CD14-positive monocyte (primary cell): ENCODE measurements around the gene BRSK2. TPM values are rescaled to one million over a fixed set of nuclear protein-coding genes. Genes with fewer than 3 reads are reported as not detected.
"Not testable (repeated sequence)": the region's sequence is repeated elsewhere in the genome, so short reads cannot be mapped to it uniquely, and the experiment has no call there.

ENCODE experiments used
- DNase-seq, 3 donors: peaks; one replicate each; pipeline ENCODE4 v3.0.0-alpha.2; 2011 to 2022
- H2AFZ ChIP-seq: 2 replicates; pipeline ENCODE4 v1.6.0; 2012; ENCODE audit warnings: mild to moderate bottlenecking, low read depth, low read length, inconsistent platforms; ENCODE audit not compliant: insufficient read depth, poor library complexity, severe bottlenecking
- H3K27ac ChIP-seq, 2 donors: 1 replicate in 1 of 2; 2 replicates in 1 of 2; pipeline ENCODE4 v1.5.1; 2012 to 2013; ENCODE audit warnings: low read length in 2 of 2, control low read depth in 1 of 2, inconsistent platforms in 1 of 2, low read depth in 1 of 2, mild to moderate bottlenecking in 1 of 2
- H3K27me3 ChIP-seq, 2 donors: one replicate each; pipeline versions ENCODE4 v1.6.0 to v1.6.1; 2011 to 2013; ENCODE audit warnings: low read length in 2 of 2; ENCODE audit not compliant: control insufficient read depth in 2 of 2, insufficient read depth in 2 of 2
- H3K36me3 ChIP-seq, 2 donors: replicated peaks in 1 of 2; 1 replicate in 1 of 2; 2 replicates in 1 of 2; pipeline versions ENCODE4 v1.5.1 to v1.6.1; 2012 to 2013; ENCODE audit warnings: low read length in 2 of 2, control low read depth in 1 of 2, inconsistent platforms in 1 of 2, mild to moderate bottlenecking in 1 of 2; ENCODE audit not compliant: insufficient read depth in 2 of 2, control insufficient read depth in 1 of 2
- H3K4me1 ChIP-seq, 2 donors: 1 replicate in 1 of 2; 2 replicates in 1 of 2; pipeline versions ENCODE4 v1.5.1 to v1.6.1; 2012 to 2013; ENCODE audit warnings: low read length in 2 of 2, control low read depth in 1 of 2, inconsistent platforms in 1 of 2, mild to moderate bottlenecking in 1 of 2, moderate library complexity in 1 of 2; ENCODE audit not compliant: insufficient read depth in 2 of 2, control insufficient read depth in 1 of 2
- H3K4me2 ChIP-seq: replicated peaks from 2 replicates; pipeline ENCODE3; 2012; ENCODE audit warnings: low read length, moderate library complexity, mild to moderate bottlenecking; ENCODE audit not compliant: poor library complexity, severe bottlenecking; ENCODE audit errors: extremely low read depth
- H3K4me3 ChIP-seq, 3 experiments: fragments of 200-600 bp in 1 of 3; sonication (generic) in 1 of 3; replicated peaks in 1 of 3; 1 replicate in 2 of 3; 2 replicates in 1 of 3; pipeline ENCODE4 v1.5.1; 2011 to 2013; ENCODE audit warnings: low read length in 3 of 3, mild to moderate bottlenecking in 3 of 3, control low read depth in 2 of 3, low read depth in 2 of 3, inconsistent platforms in 1 of 3, moderate library complexity in 1 of 3
- H3K79me2 ChIP-seq: 2 replicates; pipeline ENCODE4 v1.6.0; 2012; ENCODE audit warnings: mild to moderate bottlenecking, control low read depth, inconsistent platforms, low read length, moderate library complexity; ENCODE audit not compliant: insufficient read depth
- H3K9ac ChIP-seq: 2 replicates; pipeline ENCODE4 v1.6.0; 2017; ENCODE audit warnings: low read length, mild to moderate bottlenecking; ENCODE audit not compliant: insufficient read depth, poor library complexity, severe bottlenecking
- H3K9me3 ChIP-seq, 2 donors: replicated peaks in 1 of 2; 1 replicate in 1 of 2; 2 replicates in 1 of 2; pipeline versions ENCODE4 v1.5.1 to v1.6.1; 2012 to 2013; ENCODE audit warnings: low read length in 2 of 2, control low read depth in 1 of 2; ENCODE audit not compliant: control insufficient read depth in 1 of 2, insufficient read depth in 1 of 2
- H4K20me1 ChIP-seq: 2 replicates; pipeline ENCODE4 v1.6.0; 2012; ENCODE audit warnings: mild to moderate bottlenecking, low read length, control low read depth, moderate library complexity; ENCODE audit not compliant: insufficient read depth
- H3K27ac Mint-ChIP-seq, 7 donors: one replicate each; pipeline ENCODE4 v1.8.0; 2020; ENCODE audit warnings: mild to moderate bottlenecking in 7 of 7, mixed read lengths in 7 of 7, moderate library complexity in 6 of 7, inconsistent platforms in 2 of 7
- H3K27me3 Mint-ChIP-seq, 3 donors: one replicate each; pipeline ENCODE4 v1.8.0; 2021 to 2022; ENCODE audit warnings: low read depth in 3 of 3, mild to moderate bottlenecking in 3 of 3, mixed read lengths in 3 of 3, moderate library complexity in 3 of 3, inconsistent platforms in 1 of 3
- H3K36me3 Mint-ChIP-seq, 2 donors: one replicate each; pipeline ENCODE4 v1.8.0; 2020; ENCODE audit warnings: mixed read lengths in 2 of 2, inconsistent platforms in 1 of 2, mild to moderate bottlenecking in 1 of 2
- H3K4me1 Mint-ChIP-seq: one replicate; pipeline ENCODE4 v1.8.0; 2020; ENCODE audit warnings: mild to moderate bottlenecking, mixed read lengths
- H3K4me3 Mint-ChIP-seq, 2 donors: one replicate each; pipeline ENCODE4 v1.8.0; 2020; ENCODE audit warnings: mild to moderate bottlenecking in 2 of 2, mixed read lengths in 2 of 2, moderate library complexity in 1 of 2
- H3K9me3 Mint-ChIP-seq, 7 donors: one replicate each; pipeline ENCODE4 v1.8.0; 2020 to 2022; ENCODE audit warnings: mixed read lengths in 7 of 7, mild to moderate bottlenecking in 6 of 7, moderate library complexity in 6 of 7, inconsistent platforms in 2 of 7
- WGBS: methylation state at CpG from one replicate; pipeline ENCODE4 v1.1.5; 2013; ENCODE audit warnings: missing lambda C conversion rate; ENCODE audit not compliant: insufficient coverage; 5-methylcytosine and 5-hydroxymethylcytosine counted together
- intact Hi-C, 2 donors: fragments of 100-400 bp; cut with micrococcal nuclease; formaldehyde crosslinking; loops; one replicate each; pipeline versions ENCODE4 v1.15.0 to v1.15.1; 2023
- polyA plus RNA-seq, 3 donors: library from polyadenylated mRNA; depleted of rRNA in 1 of 3; unstranded in 2 of 3; stranded (reverse) in 1 of 3; fragments of 300-500 nt in 2 of 3; fragments of >200 nt in 1 of 3; fragmentation: Illumina TruSeq in 2 of 3; gene quantifications; 1 replicate in 2 of 3; 2 replicates in 1 of 3; pipeline ENCODE4 v1.2.3, GENCODE V29; 2012 to 2021
- TF ChIP-seq, protein P1 (sequence below): fragments of 200-600 bp; IDR thresholded peaks from one replicate; pipeline ENCODE4 v1.8.0; 2022; ENCODE audit warnings: antibody characterized with exemption, mild to moderate bottlenecking

The BRSK2 gene
- polyA plus RNA-seq, 3 donors = 0.13 TPM; not detected in 2

DNA sequence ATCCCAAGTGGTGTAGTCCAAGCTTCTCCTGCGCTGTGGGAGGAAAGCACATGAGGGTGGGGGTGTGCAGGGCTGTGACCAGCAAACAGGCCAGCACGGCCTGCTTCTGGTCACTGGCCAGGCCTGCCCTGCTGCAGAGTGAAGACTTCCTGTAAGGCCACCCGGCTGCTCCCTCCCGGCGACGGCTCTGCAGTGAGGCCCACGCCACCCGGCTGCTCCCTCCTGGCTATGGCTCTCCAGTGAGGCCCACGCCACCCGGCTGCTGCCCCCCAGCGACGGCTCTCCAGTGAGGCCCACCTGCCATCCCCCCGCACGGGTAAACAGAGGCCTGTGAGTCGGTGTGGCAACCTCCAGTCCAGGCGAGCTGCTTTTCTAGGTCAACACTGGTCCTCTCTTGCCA, 31.4 kb upstream of the BRSK2 start:
- no peaks in the 10 kb centered on the region for H3K4me1 Mint-ChIP-seq
- Histone ChIP-seq H3K79me2 (no peaks in the 10 kb centered on the region), H2AFZ (no peak overlapping the region), H3K27ac (no peak overlapping the region), H4K20me1 (no peaks in the 10 kb centered on the region), H3K9me3 (peaks cover 0 to 4% of the 10 kb centered on the region in 2 donors), H3K9ac (no peak overlapping the region), H3K4me3 (no peak overlapping the region), H3K27me3 (no peaks in the 10 kb centered on the region), H3K4me1 (no peaks in the 10 kb centered on the region), H3K36me3 (no peaks in the 10 kb centered on the region), H3K4me2 (no peak overlapping the region)
- no peak for DNase-seq
- WGBS = 72% methylated on average over 15 of the region's 16 CpGs
- intact Hi-C loops = no loop called here
- peaks cover 2 to 9% (median 4%) of the 10 kb centered on the region in 7 donors for H3K9me3 Mint-ChIP-seq
- no peak overlapping the region for H3K27ac Mint-ChIP-seq
- TF ChIP-seq, protein P1, sequence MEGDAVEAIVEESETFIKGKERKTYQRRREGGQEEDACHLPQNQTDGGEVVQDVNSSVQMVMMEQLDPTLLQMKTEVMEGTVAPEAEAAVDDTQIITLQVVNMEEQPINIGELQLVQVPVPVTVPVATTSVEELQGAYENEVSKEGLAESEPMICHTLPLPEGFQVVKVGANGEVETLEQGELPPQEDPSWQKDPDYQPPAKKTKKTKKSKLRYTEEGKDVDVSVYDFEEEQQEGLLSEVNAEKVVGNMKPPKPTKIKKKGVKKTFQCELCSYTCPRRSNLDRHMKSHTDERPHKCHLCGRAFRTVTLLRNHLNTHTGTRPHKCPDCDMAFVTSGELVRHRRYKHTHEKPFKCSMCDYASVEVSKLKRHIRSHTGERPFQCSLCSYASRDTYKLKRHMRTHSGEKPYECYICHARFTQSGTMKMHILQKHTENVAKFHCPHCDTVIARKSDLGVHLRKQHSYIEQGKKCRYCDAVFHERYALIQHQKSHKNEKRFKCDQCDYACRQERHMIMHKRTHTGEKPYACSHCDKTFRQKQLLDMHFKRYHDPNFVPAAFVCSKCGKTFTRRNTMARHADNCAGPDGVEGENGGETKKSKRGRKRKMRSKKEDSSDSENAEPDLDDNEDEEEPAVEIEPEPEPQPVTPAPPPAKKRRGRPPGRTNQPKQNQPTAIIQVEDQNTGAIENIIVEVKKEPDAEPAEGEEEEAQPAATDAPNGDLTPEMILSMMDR = no peak
- peaks cover 11 to 15% (median 12%) of the 10 kb centered on the region in 3 donors for H3K27me3 Mint-ChIP-seq
- no peak overlapping the region for H3K4me3 Mint-ChIP-seq
- H3K36me3 Mint-ChIP-seq = no peaks in the 10 kb centered on the region

DNA sequence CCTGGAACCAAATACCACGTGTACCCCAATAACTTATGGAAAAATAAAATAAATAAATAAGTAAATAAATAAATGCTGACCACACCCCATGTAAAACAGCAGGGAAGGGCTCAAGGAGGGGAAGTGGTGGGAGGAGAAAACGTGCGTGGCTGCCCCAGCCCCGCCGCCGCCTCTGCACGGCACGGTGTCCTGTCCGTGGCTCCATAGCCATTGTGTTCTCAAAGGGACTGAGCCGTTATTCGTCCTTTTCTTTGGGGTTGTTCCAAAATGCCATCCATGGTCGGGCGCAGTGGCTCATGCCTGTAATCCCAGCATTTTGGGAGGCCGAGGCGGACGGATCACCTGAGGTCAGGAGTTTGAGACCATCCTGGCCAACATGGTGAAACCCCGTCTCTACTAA, 30.8 kb upstream of the BRSK2 start:
- H3K27ac ChIP-seq, H3K4me1 ChIP-seq, H3K27me3 ChIP-seq, H2AFZ ChIP-seq, intact Hi-C loops, H3K4me3 ChIP-seq, H4K20me1 ChIP-seq, H3K9ac ChIP-seq, H3K79me2 ChIP-seq, H3K4me1 Mint-ChIP-seq, H3K36me3 ChIP-seq, H3K4me3 Mint-ChIP-seq, DNase-seq, H3K36me3 Mint-ChIP-seq, H3K27ac Mint-ChIP-seq, H3K4me2 ChIP-seq: not testable (repeated sequence)
- peaks cover 4 to 15% (median 9%) of the 10 kb centered on the region in 7 donors for H3K9me3 Mint-ChIP-seq
- 92% methylated on average over 10 of the region's 17 CpGs for WGBS
- peaks cover 4 to 10% of the 10 kb centered on the region in 2 donors for H3K9me3 ChIP-seq
- H3K27me3 Mint-ChIP-seq = peaks cover 10 to 14% (median 11%) of the 10 kb centered on the region in 3 donors
